ENCODE results near the gene CPTP.

CPTP gene

DNA sequence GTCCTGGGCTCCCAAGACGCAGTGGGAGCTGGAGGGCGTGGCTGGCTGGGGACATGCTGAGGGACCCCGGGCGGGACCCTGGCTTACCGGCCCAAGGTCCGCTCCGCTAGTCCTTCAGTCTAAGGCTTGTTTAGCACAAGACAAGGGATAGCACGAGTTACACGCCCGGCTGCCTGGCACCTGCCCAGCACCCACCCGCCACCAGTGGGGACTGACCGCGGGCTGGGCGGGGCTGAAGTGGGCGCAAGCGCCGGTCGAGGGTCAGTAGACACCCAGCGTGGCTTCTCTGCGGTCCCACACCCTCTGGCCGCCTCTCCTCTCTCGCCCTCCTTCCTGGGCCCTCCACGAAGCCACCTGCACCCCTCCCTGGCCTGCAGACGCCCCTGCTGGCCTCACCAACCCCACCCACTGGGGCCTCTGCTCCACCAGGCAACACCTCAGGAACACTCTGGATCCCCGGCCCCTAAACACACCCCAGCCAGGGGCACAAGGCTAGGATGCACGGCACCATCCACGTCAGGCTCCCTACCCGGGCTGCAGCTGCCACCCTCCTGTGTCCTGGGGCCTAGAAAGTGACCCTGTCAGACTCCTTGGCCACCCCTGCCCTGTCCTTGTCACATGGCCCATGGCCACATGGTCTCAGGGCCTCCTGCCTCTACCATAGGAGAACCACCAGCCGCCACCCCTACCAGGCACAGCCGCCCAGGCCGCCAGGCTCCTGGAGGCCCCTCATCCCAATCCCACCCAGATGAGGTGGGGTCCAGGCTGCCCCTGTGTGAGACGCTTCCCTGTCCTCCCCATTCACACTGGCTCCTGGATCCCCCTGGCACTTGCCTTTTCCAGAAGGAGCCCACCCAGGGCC lies 12.6 kb downstream of the CPTP start:
- no peak for DNase-seq

DNA sequence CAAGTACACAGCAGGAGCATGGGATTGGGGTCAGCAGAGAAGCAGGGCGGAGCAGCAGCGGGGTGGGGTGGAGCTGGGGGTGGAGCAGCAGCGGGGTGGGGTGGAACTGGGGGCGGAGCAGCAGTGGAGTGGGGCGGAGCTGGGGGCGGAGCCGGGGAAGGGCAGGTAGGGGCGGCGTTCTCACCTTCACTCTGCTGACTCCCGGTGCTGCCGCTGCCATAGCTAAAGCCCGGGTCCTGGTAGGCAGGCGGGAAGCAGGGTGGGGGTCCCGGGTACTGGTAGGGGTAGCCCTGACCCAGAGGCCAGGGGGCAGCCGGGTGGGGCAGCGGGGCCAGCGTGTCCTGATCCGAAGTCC lies 13.2 kb downstream of the CPTP start:
- DNase-seq: peak; percentile 37

DNA sequence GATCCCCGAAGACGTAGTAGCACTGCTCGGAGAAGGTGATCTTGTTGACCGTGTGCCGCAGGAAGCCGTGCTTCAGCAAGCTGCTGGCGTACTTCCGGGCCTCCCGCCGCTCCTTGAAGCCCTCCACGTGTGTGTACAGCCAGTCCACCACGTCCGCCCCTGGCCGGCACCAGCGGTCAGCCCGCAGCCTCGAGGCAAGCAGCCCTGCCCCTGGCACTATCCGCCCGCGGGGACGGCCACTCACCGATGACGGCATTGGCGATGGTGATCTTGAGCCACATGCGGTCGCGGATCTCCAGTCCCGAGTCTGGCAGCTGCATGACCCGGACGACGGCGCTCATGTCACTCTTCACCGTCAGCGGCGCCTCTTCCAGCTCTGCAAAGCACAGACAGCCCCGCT lies 13.7 kb downstream of the CPTP start:
- DNase-seq: no peak

DNA sequence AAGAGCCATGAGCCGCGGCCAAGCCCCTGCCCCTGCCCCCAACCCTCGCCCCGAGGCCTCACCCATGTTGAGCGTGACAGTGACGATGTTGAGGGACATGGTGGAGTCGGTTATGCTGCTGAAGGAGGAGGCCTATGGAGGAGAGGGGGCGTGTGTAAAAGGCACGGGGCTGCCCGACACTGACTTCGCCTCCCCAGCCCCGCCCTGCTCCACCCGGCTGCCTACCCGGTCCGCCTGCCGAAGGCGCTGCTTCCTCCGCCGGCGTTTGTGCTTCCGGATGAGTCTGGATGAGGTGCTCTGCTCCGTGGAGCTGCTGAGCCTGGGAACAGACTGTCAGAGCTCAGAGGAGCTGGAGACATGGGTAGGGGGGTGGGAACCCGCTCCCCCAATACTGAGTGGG lies 15.6 kb downstream of the CPTP start:
- DNase-seq: no peak

DNA sequence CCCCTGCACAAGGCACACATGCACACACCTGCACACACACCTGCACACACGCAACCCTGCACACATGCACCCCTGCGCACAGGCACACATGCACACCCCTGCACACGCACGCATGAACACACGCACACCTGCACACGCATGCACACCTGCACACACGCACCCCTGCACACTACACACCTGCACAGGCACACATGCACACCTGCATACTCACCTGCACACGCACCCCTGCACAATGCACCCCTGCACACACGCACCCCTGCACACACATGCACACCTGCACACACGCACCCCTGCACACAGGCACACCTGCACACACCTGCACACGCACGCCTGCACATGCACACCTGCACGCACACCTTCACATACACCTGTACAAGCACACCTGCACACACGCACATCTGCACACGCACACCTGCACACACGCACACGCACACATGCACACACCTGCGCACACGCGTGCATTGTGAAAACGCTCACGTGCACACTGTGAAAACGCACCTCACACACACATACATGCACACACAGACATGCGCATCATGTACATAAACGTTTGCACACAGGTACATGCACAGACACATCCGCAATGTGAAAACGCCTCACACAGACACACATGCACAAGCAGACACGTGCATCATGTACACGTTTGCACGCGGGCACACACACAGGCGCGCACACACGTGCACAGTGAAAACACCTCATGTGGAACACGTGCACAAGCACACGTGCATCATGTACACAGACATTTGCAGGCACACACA lies 16.4 kb downstream of the CPTP start:
- DNase-seq: no peak

DNA sequence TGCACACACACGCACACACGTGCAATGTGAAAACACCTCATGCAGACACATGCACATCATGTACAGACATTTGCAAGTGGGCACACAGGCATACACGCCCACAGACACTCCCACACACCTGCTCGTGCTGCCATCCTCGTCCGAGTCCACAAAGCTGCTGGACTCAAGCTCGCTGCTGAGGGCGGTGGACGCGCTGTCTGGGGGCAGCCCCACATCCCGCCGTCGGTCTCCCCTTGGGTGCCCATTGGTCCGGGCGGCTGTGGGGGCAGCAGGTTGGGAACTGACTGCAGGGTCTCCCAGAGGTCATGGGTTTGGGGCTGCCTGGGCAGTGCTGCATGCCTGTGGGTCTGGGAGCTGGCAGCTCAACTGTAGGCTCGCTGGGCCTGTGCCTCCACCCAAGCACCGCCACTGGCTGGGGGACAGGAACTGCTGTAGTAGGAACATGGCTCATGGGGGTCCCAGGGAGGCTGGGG lies 17.0 kb downstream of the CPTP start:
- DNase-seq: no peak

DNA sequence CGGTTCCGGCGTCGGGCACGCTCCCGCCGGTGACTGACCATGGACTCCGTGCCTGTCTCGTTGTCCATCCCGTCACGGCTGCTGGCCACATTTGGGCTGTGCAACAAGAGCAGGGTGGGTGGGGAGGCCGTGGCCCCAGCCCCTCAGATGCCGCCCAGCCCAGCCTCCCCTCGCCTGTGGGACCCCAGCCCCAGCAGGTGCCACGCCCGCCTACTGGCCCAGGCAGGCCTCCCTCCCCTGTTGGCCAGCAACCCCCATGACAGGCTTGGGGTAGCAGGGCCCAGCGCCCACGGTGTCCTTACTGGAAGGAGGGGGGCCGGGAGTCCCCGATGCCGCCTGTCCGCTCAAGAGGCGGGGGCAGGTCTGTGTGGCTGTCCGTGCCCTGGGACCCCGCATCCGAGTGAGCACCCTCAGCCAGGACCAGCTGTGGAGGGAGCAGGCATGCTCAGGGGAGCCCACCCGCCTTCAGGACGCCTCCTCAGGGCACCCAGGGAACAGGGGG lies 17.5 kb downstream of the CPTP start:
- DNase-seq: no peak

DNA sequence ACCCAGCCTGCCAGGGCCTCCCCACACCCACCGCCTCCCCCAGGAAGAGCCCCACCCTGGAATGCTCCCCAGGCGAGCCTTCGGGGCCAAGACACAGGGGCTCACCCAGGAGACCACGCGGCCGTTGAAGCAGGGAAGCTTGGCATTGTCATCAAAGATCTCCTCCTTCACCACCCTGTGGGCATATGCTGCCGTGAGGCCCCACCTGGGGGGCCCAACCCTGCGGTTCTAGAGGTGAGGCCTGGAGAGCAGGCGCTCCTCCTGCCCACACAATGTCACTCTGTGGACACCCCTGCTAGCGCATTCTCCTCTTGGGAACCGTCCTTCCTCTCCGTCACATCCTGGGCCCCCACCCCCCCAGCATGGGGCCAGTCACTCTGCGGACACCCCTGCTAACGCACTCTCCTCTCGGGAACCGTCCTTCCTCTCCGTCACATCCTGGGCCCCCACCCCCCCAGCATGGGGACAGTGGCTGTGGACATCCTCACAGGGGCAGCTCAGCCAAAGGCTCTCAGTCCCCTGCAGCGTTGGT lies 18.0 kb downstream of the CPTP start:
- DNase-seq: no peak

DNA sequence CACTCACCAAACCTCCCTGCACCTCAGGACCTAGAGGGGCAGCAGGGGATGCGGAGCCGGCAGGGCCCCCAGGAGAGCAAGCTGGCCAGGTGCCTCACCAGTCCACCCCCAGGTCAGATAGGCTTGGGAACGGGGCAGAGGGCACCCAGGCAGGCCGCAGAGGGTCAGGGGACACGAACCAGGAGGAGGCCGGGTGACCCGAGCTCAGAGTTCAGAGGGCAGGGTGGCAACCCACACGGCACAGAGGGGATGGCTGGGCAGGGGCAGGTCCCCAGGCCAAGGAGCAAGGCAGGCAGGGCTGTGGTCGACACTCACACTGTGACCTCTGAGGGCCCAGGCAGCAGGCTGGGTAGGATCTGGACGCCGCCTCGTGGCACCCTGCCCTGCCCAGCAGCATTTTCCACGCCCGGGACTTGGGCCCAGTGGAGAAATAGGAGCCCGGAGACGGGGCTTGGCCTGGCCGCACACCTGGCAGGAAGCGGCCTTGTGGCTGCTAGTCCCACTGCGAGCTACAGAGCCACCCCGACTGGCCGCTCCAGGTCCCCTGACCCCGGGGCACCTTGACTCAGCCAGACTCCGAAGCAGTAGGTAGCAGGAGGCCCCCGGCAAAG lies 19.3 kb downstream of the CPTP start:
- DNase-seq: no peak

DNA sequence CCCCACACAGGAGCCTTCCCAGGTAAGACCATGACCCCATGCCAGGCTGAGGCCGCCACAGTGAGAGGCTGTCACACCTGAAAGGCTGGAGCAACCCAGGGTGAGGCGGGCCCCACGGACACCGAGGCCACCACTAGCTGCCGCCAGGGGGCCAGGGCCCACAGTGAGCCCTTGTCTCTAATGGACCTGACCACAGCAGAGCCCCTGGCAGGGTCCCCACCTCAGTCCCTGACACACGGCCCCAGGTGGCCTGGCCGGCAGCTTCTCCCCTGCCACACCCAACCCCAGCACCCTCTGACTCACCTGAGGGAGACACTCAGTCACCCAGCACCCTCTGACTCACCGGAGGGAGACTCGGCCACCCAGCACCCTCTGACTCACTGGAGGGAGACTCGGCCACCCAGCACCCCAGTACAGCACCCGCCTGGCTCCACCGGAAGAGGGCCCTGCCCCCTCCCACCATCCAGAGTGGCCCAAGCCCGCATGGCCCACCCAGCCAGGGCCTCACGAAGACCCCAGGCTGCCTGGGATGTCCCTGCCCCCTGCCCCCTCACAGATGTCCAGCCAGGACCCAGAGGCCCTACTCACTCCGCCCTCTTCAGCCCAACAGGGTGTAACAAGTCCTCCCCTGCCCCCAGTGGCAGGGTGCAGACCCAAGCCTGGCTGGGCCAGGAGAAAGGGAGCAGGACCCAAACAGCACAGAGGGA lies 20.2 kb downstream of the CPTP start:
- DNase-seq: no peak

DNA sequence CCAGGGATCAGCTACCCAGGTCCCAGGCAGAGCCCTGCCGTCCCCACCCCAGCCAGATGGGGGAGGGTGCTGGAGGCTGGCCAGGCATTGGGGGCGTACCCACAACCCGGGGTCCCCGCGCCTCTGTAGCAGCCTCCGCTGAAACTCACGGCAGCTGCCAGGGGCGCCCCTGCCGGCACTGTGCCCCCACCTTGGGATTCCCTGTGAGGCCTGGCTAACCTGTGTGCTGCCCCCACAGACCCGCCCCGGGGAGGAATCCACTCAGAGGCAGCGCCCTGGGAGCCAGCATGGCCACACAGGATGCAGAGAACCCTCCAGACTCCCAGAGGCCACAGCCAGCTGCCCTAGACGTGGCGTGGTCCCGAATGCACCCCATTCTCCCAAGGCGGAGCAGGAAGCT lies 20.8 kb downstream of the CPTP start:
- DNase-seq: no peak

DNA sequence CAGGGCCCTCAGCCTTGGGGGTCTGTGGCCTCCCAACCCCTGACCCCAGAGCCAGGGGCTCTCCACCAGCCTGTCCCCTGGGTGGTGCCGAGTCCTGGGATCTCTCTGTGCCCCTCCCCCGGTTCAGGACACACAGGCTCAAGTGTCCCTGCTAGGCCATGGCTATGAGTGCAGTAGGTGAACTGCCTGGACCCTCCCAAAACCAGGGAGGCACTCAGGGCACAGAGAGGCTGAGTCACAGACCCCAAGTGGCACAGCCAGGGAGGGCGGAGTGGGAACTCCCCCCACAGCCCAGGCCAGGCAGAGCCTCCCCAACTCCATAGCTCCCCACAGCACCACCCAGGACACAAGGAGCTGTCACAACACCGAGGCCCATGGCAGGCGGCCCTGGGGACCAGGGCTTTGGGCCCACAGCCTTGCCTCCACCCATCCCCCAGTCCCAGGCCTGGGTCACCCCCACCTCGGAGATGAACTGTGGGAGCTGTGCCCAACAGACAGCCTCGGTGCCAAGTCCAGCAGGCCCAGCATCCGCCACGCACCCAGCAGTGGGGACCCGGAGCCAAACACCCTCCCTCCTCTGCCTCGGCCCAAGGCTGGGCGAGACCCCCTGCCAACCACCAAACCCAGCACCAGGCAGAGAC lies 21.4 kb downstream of the CPTP start:
- DNase-seq: no peak

DNA sequence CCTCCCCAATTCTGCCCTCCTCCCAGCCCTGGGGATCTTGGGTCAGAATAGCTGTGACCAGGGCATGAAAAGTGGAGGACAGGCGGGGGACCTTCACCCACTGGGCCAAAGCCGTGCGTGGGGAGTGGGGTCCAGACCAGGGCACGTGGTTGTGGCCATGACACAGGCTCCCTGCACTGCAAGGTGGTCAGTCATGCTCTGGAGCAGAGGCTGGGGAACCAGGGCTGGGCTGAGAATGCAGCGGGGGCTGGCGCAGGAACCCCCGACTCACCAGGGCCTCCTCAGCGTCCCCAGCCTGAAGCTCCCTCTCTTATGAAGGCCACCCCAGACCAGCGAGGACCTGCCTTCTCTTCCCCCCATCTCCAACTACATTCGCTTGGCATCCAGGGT lies 21.9 kb downstream of the CPTP start:
- no peak for DNase-seq

DNA sequence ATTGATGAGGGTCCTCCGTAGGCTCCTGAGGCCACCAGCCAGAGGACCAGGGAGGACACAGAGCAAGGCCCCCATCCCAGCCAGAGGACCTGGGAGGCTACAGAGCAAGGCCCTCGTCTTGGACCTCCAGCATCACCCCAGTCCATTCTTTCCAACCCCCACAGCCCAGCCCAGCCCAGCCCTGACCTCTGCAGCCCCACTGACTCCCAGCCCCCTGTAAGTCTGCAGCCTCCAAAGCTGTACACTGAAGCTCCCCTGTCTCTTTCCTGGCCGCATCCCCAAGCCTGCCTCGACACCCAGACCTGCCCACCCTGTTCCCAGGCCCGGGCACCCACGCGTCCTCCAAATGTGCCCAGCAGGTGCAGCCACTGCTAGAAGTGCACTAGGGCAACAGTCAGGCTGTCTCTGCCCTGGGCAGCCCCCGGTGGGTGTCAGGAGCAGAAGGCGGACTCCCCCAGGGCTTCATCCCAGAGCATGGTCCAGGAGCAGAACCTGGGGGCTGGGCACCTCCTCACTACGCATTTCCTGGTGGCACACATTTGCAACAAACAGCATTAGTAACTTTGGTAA lies 22.5 kb downstream of the CPTP start:
- no peak for DNase-seq

DNA sequence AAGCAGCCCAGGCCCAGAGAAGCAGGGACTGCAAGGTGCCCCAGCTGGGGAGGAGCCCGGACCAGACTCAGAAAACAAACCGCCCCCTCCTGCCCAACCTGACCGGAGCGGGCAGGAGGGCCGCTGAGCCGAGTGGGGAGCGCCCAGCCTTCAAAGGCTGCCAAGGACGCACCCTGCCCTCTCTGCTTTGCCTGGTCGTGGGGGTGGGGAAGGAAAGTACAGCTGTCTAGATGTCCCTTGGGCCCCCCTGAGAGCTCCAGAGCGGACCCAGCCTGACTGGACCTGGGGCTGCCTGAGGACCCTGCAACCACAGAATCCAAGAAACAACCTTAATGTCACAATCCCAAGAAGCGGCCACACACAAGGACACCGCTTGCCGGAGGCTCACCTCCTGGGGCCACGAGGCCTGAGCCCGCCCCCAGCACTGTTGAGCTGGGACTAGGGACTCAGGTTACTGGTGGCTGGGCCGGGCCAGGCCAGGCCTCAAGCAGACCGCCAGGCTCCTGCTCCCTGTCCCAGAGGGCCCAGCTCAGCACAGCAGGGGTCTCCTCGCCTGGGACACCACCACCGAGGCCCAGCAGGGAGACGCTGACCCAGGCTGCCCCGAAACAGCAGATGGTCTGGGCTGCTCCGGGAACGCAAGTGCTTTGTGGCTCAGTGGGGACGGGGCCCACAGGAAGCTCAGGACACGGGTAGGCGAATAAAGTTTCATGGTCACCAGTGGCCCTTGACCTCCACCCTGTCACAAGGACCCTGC lies 23.2 kb downstream of the CPTP start:
- no peak for DNase-seq

DNA sequence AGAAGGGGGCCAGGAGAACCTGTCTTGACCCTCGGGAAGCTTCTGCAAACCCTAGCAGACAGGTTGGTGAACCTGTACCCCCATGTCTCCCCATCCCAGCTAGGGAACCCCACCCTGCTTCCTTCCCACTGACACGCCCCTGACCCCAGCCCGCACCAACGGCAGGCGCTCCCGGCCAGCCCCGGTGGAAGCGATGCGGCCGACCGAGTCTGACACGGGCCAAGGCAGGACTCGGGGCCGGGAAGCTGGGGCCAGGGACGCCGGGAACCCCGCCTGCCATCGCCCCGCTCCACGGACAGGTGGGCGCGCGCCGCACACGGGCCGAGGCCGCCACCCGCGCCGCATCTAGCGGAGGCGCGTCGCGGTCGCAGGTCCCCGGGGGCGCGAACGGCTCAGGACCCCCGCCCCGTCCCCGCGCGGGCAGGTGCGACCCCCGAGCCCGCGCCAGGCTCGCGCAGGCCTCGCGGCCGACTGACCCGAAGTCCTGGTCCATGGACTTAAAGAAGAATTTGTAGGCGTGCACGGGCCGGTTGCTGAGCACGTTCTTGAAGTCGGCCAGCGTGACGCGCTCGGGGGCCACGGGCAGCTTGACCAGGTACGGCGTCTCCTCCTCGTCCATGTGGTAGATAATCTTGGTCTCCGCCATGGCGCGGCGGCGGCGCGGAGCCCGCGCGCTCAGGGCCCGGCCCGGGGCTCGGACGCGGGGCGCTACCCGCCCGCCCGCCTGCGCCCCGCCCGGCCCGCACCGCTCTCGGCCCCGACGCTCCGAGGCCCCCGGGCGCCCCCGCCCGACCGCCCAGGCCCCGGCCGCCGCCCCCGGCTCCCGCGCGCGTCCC lies 24.0 kb downstream of the CPTP start:
- no peak for DNase-seq

DNA sequence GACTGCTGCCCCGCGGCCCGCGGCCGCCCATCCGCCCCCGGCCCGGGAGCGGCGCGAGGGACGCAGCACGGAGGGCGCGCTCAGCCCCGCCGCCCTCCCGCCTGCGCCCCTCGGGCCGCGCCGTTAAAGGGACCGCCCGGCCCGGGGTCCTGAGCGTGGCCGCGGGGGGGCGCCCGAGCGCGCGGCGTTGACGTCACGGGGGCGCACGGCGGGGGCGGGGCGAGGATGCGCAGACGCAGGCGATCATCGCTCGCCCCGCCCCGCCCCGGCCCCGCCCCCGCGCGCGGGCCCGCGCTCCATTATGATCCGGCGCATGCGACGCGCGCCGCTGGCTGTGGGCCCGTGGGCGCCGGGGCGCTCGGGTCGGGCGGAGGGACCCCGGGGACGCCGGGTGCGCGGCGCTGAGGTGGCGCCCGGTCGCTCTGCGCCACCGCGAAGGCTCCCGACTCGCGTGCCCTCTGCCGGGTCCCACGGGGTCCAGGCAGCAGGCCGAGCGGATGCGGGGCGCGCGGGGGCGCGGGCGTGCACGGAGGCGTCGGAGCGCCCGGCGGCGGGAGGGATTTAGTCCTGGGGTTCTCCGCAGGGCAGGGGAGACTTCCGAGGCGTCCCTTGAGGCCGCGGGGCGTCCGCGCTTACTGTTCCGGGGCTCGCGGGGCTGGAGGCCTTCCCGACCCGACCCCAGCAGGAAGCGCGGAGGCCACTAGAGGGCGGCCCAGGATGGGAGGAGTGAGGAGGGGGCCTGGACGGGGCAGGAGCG lies 24.8 kb downstream of the CPTP start, which contains the start of gene DVL1:
DVL1 (minus strand) TSS at position 163 of the 757 bp plus-strand sequence. CDS start 353 bp downstream, outside the sequence.
- peak; percentile 68 for DNase-seq

DNA sequence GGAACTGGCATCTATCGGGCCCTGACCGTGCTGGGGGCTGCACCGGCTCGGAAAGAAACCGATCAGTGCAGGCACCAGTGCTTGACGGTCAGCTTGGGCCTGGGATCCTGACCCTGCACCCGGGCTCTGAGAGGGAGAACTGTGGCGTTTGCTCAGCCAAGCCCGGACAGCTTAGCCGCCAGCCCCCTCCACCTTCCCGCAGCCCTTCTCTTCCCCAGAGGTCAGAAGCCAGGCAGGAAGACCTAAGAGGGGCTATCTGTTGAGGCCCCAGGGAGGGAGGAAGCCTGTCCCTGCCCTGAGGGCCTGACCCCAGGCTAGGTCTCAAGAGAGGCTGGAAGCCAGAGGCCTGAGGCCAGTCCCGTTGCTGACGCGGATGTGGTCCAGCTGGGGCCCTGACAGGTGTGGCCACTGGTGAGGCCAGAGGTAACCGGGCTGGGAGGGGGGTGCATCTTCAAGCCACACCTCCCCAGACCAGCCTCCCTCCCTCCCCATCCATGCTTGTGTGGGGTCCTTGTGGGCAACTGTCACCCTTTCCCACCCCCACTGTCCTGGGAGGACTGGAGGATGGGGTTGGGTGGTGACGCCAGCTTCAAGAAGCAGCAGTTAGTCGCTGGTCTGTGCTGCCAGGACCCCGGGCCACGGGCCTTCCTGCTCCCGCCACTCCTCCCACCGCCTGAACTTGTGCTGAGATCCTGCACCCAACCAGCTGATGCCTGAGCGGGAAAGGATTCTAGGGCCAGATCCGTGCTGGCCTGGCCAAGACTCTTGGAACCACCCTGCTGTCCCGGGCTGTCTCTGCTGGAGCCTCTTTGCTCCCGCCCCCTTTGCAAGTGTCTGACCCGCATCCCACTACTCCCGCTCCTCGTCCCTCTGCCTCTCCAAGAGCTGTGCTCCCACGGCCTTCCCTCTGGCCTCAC lies 27.2 kb downstream of the CPTP start:
- no peak for DNase-seq

Measured in activated CD4-positive, alpha-beta T cell treated with anti-CD3 and anti-CD28 coated beads, Interleukin-2, amount 50 U/mL, for 1 hour (primary cell).